ENCODE data around the gene DOC2A. TPM values are rescaled to one million over a fixed set of nuclear protein-coding genes. Genes with fewer than 3 reads are reported as not detected.

DOC2A gene
- total RNA-seq, 2 donors from 2014 or later, result 3.0 to 6.4 TPM

- Histone ChIP-seq H3K36me3 (no peaks in the 10 kb centered on the region), H3K27me3 (replicated peaks; ENCODE audit: insufficient read depth) (peaks cover 13% of the 10 kb centered on the region), H3K27ac (no peak overlapping the region), H3K4me3 (peak overlapping the region; percentile 14 to 32), H3K4me1 (replicated peaks) (no peaks in the 10 kb centered on the region), H3K9me3 (no peaks in the 10 kb centered on the region)
- intact Hi-C loops (cut with DNase I), result no loop called here
- no peak for DNase-seq (ENCODE audit: low spot score)
- TF ChIP-seq POLR2A (IDR thresholded peaks at IDR 0.05) (no peak), POLR2AphosphoS5 (IDR thresholded peaks at IDR 0.05) (no peak), CTCF (IDR thresholded peaks at IDR 0.05) (no peak)
- WGBS, result 11% methylated on average over 29 of the region's 34 CpGs
Observed at GRCh38 chr16:30009990-30010843, 610 bp downstream of the DOC2A start.

- Histone ChIP-seq H3K27me3 (replicated peaks; ENCODE audit: insufficient read depth) (peaks cover 13% of the 10 kb centered on the region), H3K27ac (no peak overlapping the region), H3K9me3 (no peaks in the 10 kb centered on the region), H3K4me3 (no peak overlapping the region), H3K36me3 (no peaks in the 10 kb centered on the region), H3K4me1 (replicated peaks) (no peaks in the 10 kb centered on the region)
- intact Hi-C loops (cut with DNase I), result no loop called here
- no peak for DNase-seq (ENCODE audit: low spot score)
- TF ChIP-seq POLR2A (IDR thresholded peaks at IDR 0.05), result no peak
- no peak for TF ChIP-seq POLR2AphosphoS5 (IDR thresholded peaks at IDR 0.05)
- no peak for TF ChIP-seq CTCF (IDR thresholded peaks at IDR 0.05)
- 50% methylated on average over 26 of the region's 26 CpGs for WGBS
Observed at GRCh38 chr16:30009085-30009862, 1.6 kb downstream of the DOC2A start.

GRCh38 chr16:30007378-30007895 lies 3.4 kb downstream of the DOC2A start:
- no peak overlapping the region for H3K4me3 ChIP-seq
- TF ChIP-seq POLR2A (IDR thresholded peaks at IDR 0.05), result no peak
- no peak for TF ChIP-seq POLR2AphosphoS5 (IDR thresholded peaks at IDR 0.05)
- TF ChIP-seq CTCF (IDR thresholded peaks at IDR 0.05), result no peak
- 72% methylated on average over 11 of the region's 11 CpGs for whole genome bisulfite sequencing
- DNase-seq (ENCODE audit: low spot score), result no peak
- H3K4me1 ChIP-seq (replicated peaks), result no peaks in the 10 kb centered on the region
- H3K9me3 ChIP-seq, result no peaks in the 10 kb centered on the region
- intact Hi-C loops (cut with DNase I), result no loop called here
- H3K36me3 ChIP-seq, result no peaks in the 10 kb centered on the region
- H3K27ac ChIP-seq, result no peak overlapping the region
- H3K27me3 ChIP-seq (replicated peaks; ENCODE audit: insufficient read depth), result peaks cover 13% of the 10 kb centered on the region

GRCh38 chr16:30006659-30007377 lies 4.0 kb downstream of the DOC2A start:
- H3K4me3 ChIP-seq, result no peak overlapping the region
- no peaks in the 10 kb centered on the region for H3K4me1 ChIP-seq (replicated peaks)
- no peak overlapping the region for H3K27ac ChIP-seq
- TF ChIP-seq POLR2AphosphoS5 (IDR thresholded peaks at IDR 0.05) (no peak), CTCF (IDR thresholded peaks at IDR 0.05) (no peak), POLR2A (IDR thresholded peaks at IDR 0.05) (no peak)
- no peaks in the 10 kb centered on the region for H3K36me3 ChIP-seq
- no peaks in the 10 kb centered on the region for H3K9me3 ChIP-seq
- intact Hi-C loops (cut with DNase I), result no loop called here
- no peak for DNase-seq (ENCODE audit: low spot score)
- peaks cover 13% of the 10 kb centered on the region for H3K27me3 ChIP-seq (replicated peaks; ENCODE audit: insufficient read depth)
- 80% methylated on average over 34 of the region's 34 CpGs for WGBS
